ENCODE results near the gene FIGLA.
A peak's percentile ranks its signal among the peaks of the same experiment; 100 is the strongest.
"Not testable (repeated sequence)": the region's sequence is repeated elsewhere in the genome, so short reads cannot be mapped to it uniquely, and the experiment has no call there.

Gene FIGLA

GRCh38 chr2:70808983-70809958 lies 18.8 kb upstream of the FIGLA start:
- no peak for DNase-seq (ENCODE audit: low spot score)

DNA sequence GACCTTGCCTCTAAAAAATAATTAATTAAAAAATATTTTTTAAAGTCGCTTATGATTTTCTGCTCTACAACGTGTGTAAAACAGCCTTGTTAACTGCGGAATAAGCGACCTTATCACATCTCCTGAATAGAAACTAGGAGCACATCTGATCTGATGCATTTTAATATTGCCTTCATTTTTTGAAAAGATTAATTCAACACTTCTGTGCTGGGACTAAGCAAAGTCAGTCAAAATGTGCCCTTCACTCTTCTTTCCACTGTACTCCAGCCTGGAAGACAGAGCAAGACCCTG lies 17.3 kb upstream of the FIGLA start:
- no peak for DNase-seq (ENCODE audit: low spot score)

DNA sequence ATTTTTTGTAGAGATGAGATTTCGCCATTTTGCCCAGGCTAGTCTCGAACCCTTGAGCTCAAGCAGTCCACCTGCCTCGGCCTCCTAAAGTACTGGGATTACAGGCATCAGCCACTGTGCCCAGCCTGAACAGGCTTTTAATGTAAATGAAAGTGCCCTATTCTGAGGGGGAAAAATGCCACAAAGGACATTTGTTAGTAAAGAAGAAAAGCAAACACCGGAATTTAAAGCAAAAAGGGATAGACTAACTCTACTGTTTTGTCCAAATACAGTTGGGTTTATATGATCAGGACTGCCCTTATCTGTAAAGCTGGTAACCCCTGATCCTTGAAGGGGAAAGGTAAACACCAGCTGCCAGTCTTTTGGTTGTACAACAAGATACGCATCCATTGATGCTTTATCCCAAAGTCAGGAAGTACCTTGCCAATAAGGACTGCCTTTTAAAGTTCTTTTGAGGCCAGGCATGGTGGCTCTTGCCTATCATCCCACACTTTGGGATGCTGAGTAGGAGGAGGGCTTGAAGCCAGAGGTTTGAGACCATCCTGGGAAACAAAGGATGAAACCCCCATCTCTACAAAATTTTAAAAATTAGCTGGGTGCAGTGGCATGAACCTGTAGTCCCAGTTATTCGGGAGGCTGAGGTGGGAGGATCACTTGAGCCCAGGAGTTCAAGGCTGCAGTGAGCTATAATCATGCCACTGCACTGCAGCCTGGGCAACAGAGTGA lies 16.8 kb upstream of the FIGLA start:
- DNase-seq (ENCODE audit: low spot score) = no peak

DNA sequence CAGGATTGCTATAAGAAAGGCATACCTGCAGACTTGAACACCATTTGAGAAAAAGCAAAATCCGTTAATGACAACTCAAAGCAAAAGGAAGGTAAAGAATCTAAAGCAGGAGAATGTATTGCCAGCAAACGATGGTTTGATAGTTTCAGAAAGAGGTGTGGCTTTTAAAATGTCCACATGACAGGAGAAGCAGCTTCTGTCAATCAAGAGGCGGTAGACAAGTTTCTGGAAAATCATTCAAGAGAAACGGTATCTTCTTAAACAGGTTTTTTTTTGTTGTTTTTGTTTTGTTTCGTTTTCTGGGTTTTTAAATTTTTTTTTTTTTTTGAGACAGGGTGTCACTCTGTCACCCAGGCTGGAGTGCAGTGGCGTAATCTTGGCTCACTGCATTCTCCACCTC lies 16.2 kb upstream of the FIGLA start:
- DNase-seq (ENCODE audit: low spot score) = no peak

GRCh38 chr2:70806013-70806412 lies 15.6 kb upstream of the FIGLA start:
- no peak for DNase-seq (ENCODE audit: low spot score)

DNA sequence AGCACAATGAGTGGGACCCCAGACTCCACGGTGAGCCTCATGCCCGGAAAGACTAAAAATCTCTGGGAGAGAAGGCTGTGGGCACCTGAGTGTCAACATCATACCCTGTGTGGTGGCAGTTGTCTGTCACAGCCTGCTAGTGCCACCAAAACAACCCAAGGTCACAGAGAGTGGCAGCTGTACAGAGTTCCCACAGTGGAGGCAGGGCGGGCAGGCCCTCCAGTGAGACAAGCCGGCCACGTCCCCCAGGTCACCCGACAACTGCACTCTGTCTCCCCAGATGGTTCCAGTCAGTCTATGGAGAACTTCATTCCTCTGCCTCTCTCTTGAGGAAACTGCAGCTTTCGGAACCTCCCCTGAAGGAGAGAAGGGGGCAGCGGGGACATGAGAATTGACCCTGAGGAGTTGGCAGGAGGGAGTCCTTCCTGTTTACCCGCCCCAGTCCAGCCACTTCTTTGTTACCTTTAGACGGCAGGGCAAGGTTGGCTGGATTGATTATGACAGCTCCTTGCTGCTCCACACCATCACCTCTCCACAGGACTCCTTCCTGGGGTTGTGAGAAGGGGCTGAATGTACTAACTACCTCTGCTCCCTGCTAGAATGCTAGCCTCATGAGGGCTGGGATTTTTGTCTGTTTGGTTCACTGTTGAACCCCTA lies 11.3 kb upstream of the FIGLA start:
- DNase-seq (ENCODE audit: low spot score) = no peak

- no peak for DNase-seq (ENCODE audit: low spot score)
Measured at GRCh38 chr2:70799706-70800105, 9.3 kb upstream of the FIGLA start.

DNA sequence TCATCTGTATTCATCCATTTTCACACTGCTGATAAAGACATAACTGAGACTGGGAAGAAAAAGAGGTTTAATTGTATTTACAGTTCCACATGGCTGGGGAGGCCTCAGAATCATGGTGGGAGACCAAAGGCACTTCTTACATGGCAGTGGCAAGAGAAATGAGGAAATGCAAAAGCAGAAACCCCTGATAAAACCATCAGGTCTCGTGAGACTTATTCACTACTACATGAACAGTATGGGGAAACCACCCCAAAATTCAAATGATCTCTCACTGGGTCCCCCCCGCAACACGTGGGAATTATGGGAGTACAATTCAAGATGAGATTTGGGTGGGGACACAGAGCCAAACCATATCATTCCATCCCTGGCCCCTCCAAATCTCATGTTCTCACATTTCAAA lies 7.6 kb upstream of the FIGLA start:
- DNase-seq (ENCODE audit: low spot score) = not testable (repeated sequence)

DNA sequence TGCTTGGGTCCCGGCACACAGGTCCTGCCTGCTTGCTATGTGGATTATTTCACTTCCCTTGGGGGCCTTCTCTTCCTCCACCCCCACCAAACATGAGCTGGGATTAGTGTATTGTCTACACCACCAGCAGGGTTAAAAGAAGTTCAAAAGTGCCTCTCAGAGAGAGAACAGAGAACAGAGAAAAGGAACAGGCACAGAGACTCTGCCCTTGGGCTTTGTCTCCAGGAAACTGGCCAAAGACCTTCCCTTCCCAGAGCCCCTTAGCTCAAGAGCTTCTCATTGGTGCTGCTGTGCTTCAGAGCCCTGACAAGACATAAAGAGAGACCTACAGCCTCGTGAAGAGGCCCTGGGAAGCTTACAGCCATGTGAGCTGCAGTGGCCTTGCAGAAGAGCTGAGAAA lies 7.1 kb upstream of the FIGLA start:
- DNase-seq (ENCODE audit: low spot score) = no peak

DNA sequence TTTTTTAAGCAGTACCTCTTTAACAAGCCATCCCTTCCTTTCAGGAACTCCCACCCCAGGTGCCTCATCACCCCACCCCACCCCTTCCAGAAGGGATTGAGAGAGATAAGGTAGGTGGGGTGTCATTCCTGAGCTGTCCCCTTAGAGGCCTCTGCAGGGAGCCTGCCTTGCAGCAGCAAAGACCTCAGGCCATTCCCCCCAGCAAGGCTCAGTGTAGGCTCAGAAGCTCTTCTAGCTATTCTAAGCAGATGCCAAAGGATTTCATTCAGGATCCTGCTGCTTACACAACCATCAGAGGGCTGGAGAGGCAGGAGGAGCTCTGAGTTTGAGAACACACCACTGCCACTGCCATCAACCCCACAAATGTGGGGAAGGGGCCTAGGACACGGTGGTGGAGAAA lies 5.8 kb upstream of the FIGLA start:
- DNase-seq (ENCODE audit: low spot score) = no peak

GRCh38 chr2:70795164-70795995 lies 4.9 kb upstream of the FIGLA start:
- DNase-seq (ENCODE audit: low spot score) = no peak

- DNase-seq (ENCODE audit: low spot score) = peak; percentile 18
Measured at GRCh38 chr2:70793450-70793849, 3.0 kb upstream of the FIGLA start.

- DNase-seq (ENCODE audit: low spot score) = peak; percentile 84
Measured at GRCh38 chr2:70789304-70790135, 923 bp downstream of the FIGLA start.

- peak; percentile 88 for DNase-seq (ENCODE audit: low spot score)
Measured at GRCh38 chr2:70785137-70785911, 5.1 kb downstream of the FIGLA start.

DNA sequence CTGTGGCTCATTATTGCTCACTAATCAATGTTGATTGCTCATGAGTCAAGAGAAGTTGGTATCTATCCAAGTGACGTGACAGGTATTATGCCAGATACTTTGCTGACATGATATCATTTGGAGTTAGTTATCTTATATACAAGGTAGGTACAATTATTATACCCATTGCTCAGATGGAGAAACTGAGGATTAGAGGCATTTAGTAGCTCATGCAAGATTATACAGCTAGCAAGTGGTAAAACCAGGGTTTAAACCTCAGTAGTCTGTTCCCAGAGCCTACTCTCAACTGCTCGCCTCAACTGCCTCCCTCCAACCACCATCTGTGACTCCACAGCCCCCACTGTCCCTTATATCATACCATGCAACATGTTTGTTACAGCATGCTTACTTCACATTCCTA lies 6.1 kb downstream of the FIGLA start:
- no peak for DNase-seq (ENCODE audit: low spot score)

GRCh38 chr2:70779911-70780545 lies 10.4 kb downstream of the FIGLA start:
- no peak for DNase-seq (ENCODE audit: low spot score)

GRCh38 chr2:70779491-70779890 lies 11.0 kb downstream of the FIGLA start:
- no peak for DNase-seq (ENCODE audit: low spot score)

DNA sequence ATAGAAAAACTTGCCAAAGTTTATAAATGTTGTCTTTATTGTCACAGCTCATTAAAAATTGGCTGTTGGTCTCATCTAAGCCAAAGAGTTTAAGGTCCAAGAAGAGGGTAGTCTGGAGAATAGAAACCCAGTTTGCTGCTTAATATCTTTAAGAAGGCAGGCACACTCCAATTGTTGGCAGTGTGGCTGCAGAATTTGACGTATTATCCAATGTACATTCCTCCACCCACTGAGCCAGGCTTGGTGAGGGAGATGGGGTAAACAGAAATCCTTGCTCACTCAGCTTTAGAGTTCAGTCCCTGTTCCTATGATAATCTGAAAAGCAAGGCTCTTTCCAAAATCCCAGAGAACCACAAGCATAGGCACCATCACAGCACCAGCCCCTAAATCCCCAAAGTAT lies 11.8 kb downstream of the FIGLA start:
- no peak for DNase-seq (ENCODE audit: low spot score)

DNA sequence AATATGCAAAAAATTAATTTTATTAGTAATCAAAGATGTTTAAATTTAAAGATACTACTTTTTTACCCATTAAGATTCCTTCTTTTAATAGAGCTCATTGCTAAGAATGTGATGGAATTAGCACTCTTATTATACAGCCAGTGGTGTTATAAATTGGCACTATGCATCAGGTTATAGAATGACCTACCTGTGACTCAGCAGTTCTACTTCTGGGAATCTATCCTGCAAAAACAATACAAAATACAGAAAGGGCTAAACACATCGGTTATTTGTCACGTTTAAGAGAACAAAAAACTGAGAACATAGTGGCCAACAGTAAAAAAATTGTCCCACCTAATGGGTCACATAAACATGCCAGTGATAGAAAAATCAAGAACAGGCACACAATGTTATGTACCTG lies 13.0 kb downstream of the FIGLA start:
- DNase-seq (ENCODE audit: low spot score) = no peak

DNA sequence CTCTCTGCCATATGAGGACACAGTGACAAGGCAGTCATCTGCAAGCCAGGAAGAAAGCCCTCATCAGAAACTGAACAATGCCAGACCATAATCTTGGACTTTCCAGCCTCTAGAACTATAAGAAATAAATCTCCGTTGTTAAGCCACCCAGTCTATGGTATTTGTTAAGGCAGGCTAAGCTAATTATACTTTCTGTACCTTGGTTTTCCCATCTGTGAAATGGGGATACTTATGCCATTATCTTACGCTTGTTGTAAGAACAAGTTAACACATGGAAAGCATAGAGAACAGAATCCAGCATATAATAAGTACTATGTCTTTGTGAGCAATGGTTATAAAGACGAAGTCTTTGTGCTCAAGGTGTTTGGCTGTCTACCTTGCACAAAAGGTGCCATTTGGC lies 14.2 kb downstream of the FIGLA start:
- DNase-seq (ENCODE audit: low spot score) = no peak

Measured in Ammon's horn (tissue), 1 donor.